SIG-M5 (cell line): Measurements from ENCODE around the gene ASCL1.

Source experiments
- DNase-seq: peaks from one replicate; lab custom pipeline; 2025; lab: John Stamatoyannopoulos, UW

ASCL1 gene

GRCh38 chr12:102977945-102978706, 20.7 kb downstream of the ASCL1 start:
- DNase-seq: no peak

- no peak for DNase-seq
Measured at GRCh38 chr12:102980350-102980749, 22.9 kb downstream of the ASCL1 start.

DNA sequence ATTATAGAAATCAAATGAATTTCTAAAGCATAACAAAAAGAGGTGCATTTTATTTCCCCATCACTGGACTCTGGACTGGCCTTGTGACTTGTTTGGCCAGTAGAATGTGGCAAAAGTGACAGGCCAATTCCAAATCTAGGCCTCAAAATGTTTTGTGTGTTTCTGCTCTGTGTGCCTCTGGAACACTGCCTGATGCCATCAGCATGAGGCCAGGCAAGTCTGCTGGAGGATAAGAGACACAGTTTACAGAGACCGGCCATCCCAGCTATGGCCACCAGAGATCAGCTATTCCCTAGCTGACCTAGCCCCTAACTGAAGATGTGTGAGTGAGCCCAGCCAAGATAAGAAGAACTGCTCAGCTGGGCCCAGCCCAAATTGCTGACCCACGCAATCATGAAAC, 32.9 kb downstream of the ASCL1 start:
- DNase-seq: no peak

GRCh38 chr12:102992297-102992696, 34.8 kb downstream of the ASCL1 start:
- no peak for DNase-seq

DNA sequence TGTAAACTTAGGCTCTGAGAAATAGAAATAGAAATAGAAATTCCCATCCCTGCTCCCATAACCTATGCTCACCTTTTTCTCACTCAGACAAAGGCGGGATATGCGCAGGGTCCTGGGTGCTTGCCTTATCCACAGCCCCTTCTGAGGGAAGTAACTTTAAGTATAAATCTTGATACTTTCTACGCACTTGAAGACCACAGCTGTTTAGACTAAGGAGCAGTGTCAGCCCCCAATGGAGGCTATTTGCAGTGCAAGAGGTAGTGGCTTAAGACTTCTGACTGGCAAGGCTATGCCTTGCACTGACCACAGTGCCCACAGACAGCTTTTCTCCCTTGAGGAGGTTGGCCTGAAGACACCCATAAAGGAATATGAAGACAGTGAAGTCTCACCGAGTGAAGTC, 35.2 kb downstream of the ASCL1 start:
- DNase-seq: no peak

DNA sequence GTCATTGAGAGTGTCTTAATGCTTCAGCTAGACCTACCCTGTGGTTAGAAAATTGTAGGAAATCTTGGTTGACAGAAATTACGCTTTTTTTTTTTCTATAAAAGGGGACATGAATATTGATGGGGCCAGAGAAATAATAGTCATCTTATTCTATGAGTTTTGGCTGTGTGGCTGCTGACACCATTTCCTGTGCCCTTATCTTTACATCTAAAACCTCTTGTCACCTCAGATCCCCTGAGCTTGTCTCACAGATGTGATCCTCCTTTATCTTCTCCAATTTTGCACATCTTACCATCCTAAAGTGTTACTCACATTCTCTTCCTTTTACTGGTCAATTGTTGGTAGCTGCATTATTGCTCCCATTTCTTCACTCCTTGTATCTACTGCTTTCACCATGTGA, 36.1 kb downstream of the ASCL1 start:
- DNase-seq: no peak

GRCh38 chr12:102995372-102995771, 37.9 kb downstream of the ASCL1 start:
- DNase-seq: no peak
